Measurements from ENCODE around the gene MAP1LC3C.

Gene MAP1LC3C

GRCh38 chr1:242005866-242006535 lies 7.1 kb upstream of the MAP1LC3C start:
- H3K4me3 ChIP-seq: no peak overlapping the region
- H3K27ac ChIP-seq: no peak overlapping the region
- no peak for DNase-seq (ENCODE audit: low spot score)
- TF ChIP-seq, protein P1, sequence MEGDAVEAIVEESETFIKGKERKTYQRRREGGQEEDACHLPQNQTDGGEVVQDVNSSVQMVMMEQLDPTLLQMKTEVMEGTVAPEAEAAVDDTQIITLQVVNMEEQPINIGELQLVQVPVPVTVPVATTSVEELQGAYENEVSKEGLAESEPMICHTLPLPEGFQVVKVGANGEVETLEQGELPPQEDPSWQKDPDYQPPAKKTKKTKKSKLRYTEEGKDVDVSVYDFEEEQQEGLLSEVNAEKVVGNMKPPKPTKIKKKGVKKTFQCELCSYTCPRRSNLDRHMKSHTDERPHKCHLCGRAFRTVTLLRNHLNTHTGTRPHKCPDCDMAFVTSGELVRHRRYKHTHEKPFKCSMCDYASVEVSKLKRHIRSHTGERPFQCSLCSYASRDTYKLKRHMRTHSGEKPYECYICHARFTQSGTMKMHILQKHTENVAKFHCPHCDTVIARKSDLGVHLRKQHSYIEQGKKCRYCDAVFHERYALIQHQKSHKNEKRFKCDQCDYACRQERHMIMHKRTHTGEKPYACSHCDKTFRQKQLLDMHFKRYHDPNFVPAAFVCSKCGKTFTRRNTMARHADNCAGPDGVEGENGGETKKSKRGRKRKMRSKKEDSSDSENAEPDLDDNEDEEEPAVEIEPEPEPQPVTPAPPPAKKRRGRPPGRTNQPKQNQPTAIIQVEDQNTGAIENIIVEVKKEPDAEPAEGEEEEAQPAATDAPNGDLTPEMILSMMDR (IDR thresholded peaks at IDR 0.05): no peak

- TF ChIP-seq, protein P1 (IDR thresholded peaks at IDR 0.05): no peak
- H3K27ac ChIP-seq: no peak overlapping the region
- H3K4me3 ChIP-seq: no peak overlapping the region
- no peak for DNase-seq (ENCODE audit: low spot score)
These were observed 6.0 kb upstream of the MAP1LC3C start for GRCh38 chr1:242004751-242005495.

DNA sequence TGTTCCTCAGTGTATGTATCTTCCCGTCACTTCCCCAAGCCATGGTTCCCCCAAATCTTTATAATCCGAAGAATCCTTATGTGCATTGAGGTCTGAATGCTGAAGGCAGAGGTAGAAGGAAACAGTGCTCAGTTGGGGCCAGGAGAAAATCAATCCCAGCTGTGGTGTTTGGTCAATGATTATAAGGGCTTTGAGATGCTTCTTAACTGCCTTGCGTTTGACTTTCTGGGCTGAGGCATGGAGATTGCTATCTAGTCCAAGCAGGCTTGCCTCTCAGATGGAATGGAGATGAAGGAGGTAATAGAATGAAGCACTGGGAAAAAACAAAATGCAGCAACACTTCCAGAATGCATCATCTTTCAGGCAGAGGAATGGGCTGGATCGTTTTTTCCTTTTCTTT lies 3.6 kb upstream of the MAP1LC3C start:
- no peak for DNase-seq (ENCODE audit: low spot score)
- Histone ChIP-seq H3K27ac (no peak overlapping the region), H3K4me3 (no peak overlapping the region)
- TF ChIP-seq, protein P1 (IDR thresholded peaks at IDR 0.05): no peak

DNA sequence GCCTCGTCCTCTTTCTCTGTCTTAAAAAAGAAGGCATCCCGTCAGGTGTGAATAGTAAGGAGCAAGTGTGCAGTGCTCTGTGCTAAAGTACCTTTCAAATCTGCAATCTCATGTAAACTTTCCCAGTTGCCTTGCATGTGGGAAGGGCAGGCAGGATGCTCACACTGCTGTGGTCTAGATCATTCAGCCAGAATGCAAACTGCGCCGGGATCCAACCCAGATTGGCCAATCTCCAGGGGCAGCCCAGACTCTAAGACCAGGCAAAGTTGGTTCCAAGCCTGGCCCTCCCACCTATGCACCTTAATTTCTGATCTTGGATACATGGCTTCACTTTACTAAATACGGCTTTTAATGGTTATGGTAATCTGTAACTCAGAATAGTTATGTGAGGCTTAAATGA lies 3.2 kb upstream of the MAP1LC3C start:
- no peak overlapping the region for H3K4me3 ChIP-seq
- no peak overlapping the region for H3K27ac ChIP-seq
- TF ChIP-seq, protein P1 (IDR thresholded peaks at IDR 0.05): no peak
- no peak for DNase-seq (ENCODE audit: low spot score)

- Histone ChIP-seq H3K27ac (no peak overlapping the region), H3K4me3 (no peak overlapping the region)
- DNase-seq (ENCODE audit: low spot score): no peak
- TF ChIP-seq, protein P1 (IDR thresholded peaks at IDR 0.05): no peak
These were observed 1.5 kb upstream of the MAP1LC3C start for GRCh38 chr1:242000434-242000833.

DNA sequence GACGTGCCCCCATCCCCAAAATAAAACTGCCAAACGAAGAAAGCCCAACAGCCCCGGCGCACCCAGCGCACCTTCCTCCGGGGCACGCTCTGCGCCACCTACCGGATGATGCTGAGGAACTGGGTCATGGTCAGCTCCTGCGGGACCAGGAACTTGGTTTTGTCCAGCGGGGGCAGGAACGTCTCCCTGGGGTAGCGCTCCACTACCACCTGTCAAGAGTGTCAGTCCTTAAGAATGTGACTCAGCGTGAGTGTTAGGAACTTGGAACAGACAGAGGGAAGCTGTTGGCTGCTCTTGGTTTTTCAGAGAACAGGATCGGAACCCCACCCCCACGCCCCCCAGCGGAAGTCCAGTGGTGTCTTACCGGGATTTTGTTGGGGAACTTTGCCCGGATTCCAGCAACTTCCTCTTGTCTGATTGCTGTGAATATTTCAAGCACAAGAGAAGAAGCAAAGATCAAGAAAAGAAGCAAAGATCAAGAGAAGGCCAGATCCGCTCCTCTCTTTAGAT lies 431 bp downstream of the MAP1LC3C start:
- peak; percentile 78 for DNase-seq (ENCODE audit: low spot score)
- TF ChIP-seq, protein P1 (IDR thresholded peaks at IDR 0.05): peak; percentile 20
- H3K4me3 ChIP-seq: peak overlapping the region; percentile 61
- H3K27ac ChIP-seq: no peak overlapping the region

All from coronary artery (tissue), 2 donors.